OCI-M1 (cell line): ENCODE results near the gene L3MBTL3.
A peak's percentile ranks its signal among the peaks of the same experiment; 100 is the strongest.

Experiments
- DNase-seq: peaks from one replicate; lab custom pipeline; 2025; lab: John Stamatoyannopoulos, UW

Gene L3MBTL3

DNA sequence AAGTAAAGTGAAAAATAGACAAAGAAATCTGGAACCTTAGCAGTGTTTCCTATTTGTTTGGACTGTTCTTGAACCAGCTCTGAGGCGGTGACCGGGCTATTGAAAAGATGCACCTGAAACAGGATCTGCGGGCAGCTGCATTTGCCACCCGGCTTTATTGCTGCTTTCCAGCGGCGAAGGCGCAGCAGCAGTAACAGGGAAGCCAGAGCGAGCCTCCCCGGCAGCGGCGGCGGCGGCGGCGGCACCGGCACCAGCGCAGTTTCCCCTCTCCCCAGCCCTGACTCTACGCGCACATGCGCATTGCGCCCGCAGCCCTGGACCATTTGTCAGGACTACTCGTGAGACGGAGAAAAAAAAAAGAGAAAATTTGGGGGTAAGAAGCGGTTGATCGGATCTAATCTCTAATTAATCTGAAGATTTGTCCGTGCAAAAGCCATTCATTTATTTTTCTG is at the start of gene L3MBTL3:
Gene L3MBTL3 (plus strand): TSS at position 290 of the 452 bp plus-strand sequence. CDS start 24,119 bp downstream, outside the sequence.
- peak; percentile 84 for DNase-seq

DNA sequence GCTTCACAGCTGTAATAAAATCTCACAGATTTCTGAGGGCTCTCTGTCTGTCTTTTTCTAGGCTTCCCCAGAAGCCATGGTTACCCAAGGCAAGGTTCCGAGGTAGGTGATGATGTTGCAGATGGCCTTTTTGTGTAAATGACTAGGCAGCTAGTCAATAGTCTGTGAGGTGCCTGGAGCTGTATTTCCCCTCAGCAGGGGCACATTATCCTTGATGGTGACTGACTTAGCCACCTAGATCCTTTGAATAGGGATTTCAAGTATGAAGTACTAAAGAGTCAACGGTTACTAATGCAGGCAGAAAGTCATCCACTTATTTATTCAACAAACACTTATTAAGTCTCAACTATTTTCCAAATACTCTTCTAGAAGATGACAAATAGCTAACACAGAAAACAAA is 49.3 kb upstream of the L3MBTL3 start:
- no peak for DNase-seq

DNA sequence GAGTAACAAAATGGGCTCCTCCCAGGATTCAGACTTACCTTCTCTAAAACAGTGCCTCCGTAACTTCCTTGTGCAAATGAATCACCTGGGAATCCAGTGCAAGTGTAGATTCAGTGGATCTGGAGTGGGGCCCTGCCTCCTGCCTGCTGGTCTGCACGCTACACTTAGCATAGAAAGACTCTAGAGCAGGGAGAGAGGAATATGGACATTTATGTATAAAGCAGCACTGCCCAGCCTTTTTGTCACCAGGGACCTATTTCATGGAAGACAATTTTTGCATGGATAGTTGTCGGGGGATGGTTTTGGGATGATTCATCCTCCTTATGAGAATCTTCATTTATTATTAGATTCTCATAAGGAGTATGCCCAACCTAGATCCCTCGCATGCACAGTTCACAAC is 42.3 kb upstream of the L3MBTL3 start:
- DNase-seq, result no peak

DNA sequence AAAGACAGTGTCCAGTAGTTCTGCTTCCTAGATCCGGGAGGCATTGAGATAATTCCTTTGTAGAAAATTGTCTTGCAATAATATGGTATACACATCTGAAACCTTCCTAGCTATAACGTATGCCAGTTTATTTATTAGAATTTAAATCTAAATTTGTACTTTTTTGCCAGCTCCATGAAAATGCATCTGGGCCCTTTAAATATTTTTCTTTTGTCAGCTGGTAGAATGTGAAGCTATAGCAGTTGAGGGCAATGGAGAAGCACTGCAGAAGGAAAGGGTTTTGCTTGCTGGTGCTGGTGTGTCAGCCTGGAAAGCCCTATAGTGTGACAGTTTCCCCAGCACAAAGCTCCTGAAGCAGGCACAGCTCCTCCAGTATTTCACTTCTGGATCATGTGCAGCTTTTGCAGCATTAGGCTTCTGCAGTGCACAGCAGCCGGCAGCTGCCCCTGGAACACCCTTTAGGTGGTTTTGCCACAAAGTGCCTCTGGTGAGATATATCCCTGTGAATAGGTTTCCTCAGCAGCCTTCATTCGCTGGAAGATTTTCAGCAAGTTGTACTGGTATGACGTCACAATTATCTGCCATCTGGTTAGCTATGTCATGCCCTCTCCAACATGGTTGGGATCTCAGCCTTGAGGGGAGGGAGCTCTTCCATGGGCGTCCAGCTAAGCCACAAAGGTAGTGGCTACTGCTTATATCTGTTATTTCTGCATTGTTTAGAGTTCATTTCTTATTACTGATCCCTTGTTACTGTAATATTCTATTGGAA is 40.0 kb upstream of the L3MBTL3 start:
- no peak for DNase-seq

DNA sequence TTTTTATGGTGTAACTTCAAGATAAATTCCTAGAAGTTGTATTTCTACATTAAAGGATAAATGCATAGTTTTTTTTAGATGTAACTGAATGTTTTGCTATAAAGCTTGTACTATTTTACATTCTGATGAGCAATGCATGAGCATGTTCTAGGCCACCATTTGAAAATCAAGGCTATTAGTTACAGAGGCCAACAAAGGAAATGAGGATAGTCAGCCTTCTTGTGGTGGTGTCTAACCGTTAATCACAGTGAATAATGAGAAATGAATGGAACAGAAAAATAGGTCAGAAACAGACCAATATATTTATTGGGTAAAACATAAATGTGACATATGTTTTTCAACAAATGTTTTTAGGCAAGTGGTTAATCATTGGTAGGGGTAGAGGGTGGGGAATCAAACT is 37.6 kb upstream of the L3MBTL3 start:
- DNase-seq, result no peak

DNA sequence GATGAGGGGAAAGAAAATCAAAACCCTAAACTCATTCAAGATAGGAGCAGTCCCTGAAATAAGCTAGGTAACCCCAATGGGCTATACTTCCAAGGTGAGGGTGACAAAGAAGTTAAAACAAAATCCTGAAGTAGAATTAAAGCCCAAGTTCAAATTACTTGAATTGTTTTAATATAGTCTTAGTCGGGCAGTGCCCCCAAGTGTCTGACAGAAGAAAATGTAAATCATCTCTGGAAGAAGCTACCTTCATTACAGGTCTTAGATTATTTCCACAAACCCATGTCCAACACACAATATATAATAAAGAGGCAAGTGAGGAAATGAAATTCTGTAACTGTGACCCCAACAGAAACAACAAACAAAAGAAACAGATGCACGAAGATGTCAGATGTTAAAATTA is 36.8 kb upstream of the L3MBTL3 start:
- peak; percentile 51 for DNase-seq

DNA sequence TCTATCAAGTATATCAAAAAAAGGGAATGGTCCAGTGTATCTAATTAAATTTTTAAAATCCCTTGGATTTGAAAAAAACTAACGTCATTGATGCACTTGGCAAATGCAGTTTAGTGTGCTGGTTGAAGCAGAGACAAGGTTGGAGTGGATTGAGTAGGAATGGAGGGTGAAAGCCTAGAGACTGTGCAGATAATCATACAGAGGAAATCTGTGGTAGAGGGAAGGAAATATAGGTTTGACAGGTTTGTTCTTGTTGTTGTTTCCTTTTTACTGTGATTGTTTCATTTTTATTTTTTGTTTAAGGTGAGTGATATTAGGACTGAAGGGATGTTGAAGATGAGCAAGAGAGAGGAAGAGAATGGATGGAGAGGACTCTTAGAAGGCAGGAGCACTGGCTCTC is 29.0 kb upstream of the L3MBTL3 start:
- no peak for DNase-seq

DNA sequence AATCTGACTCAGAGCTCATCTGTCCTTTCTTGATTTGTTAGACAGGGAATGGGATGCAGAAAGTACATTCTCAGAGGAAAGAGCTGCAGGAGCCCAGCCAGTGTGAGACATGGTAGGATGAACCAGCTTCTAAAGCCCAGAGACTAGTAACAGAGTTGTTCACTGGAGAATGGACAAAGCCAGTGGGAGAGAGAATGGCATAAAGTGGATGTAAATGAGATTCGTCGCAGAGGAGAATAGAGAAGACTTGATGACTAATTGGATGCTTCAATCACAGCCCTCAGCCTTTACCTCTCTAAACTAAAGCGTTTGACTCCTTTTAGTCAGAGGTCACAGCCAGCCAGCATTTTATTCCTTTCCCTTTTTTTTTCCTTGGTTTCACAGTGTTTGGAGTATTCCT is 25.5 kb upstream of the L3MBTL3 start:
- no peak for DNase-seq

DNA sequence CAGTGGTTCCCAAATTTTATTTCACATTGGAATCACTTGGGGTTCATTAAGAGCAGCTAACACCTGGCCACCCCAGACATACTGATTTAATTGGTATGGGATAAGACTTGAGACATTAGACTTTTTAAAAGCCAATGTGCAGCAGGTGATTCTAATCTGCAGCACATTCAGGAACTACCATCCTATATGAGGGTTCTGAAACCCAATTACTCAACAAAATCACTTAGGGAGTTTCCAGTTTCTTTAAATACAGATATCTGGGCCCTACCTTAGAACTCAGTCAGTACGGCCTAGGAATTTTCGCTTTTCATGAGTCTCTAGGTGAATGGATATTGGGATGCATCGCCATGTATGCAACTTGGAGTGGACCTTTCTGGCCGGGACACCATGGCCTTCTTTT is 24.0 kb upstream of the L3MBTL3 start:
- no peak for DNase-seq

DNA sequence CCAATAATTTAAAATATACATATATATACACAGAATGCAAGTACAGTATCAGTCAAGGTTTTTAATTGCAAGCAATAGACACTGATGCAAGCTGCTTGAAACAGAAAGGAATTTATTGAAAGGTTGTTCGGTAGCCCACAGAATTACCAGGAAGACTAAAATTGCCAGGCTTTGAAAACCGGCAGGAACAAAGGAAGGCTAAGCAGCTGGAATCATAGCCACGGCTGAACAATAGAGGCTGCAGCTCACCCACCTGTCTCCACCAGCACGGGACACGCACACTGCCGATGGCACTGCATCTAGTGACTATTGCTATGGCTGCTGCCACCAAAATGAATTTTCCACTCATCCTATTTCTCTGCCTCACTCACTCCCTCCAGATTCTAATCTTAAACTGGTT is 22.0 kb upstream of the L3MBTL3 start:
- no peak for DNase-seq

DNA sequence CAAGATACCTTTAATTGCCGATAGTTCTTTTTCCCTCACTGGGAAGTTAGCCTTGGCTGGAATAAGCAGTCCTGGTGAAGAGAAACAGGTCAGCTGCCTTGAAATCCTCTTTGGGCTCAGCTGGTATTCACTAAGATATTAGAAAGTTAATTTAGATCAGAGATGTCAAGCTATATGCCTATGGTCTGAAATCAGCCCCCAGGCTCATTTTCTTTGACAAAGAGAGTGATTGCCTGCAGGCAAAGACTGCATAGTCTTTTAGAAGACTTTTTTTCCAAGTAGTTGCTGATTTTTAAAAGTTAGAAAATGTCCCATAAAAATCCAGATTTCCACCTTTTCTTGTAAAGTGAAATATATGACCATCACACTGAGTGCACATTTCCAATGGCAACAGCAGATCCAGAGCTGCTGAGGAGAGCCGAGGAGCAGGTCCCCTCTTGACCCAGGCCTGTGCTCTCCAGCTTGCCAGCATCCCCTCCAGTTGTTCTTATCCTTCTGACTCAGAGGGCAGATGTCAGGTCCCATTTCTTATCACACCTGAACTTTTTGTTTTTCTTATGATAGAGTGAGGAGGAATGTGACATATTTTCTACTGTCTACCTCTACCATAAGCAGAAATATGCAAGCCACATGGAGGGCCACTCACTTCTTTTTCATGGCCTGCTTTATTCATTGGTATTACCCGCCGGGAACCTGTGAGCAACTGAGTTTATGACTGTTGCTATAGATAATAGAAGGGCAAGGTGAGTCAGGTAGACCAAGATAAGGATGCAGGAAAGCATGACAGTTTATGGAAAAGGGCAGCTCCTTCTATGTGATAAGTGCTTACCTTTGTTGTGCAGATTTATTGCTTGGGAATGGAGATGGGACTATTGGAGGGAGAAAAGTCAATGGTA is 17.6 kb upstream of the L3MBTL3 start:
- no peak for DNase-seq

DNA sequence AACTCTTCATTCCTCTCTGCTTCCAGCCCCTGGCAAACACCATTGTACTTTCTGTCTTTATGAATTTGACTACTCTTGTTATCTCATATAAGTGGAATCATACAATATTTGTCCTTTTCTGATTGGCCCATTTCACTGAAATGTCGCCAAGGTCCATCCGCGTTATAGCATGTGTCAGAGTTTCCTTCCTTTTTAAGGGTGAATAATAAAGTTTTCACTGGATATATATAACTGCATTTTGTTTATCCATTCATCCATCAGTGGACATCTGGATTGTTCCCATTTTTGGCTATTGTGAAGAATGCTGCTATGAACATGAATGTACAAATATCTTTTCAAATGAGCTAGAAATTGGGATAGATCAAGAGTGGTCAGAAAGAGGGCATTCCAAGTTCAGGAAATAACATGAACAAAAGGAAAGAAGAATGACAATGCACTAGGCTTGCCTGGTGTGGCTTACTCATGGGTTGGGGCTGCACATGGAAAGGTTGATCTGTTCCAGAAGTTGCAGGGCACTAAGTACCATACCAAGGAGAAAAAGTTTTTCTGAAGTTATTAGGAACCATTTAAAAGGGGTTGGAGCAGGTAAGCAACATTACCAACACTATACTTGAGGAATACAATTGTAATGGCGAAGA is 10.0 kb upstream of the L3MBTL3 start:
- no peak for DNase-seq

DNA sequence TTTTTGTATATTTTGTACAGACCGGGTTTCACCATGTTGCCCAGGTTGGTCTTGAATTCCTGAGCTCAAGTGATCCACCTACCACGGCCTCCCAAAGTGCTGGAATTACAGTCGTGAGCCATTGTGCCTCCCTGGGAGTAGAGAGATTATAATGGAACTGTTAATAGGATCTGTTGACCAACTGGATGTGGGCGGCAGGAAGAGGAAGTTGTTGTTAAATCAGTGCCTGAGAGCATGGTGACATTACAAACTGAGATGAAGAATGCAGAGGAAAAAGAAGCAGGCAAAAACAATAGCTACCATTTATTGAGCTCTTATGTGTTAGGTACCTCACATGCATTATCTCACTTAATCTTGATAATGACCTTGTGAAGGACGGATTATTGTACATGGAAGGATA is 9.2 kb upstream of the L3MBTL3 start:
- peak; percentile 28 for DNase-seq

DNA sequence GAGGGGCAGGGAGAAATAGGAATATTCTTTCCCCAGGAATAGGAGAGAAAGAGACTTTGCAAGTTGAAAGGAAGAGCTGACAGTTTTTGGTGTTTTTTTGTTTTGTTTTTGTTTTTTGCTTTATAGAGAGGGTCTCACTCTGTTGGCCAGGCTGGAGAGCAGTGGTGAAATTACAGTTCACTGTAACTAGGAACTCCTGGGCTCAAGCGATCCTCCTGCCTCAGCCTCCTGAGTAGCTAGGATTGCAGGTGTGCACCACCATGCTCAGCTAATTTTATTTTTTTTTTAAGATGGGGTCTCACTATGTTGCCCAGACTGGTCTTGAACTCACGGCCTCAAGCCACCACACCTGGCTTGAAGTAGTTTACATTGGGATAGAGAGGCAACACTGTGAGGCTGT is 8.0 kb upstream of the L3MBTL3 start:
- no peak for DNase-seq

DNA sequence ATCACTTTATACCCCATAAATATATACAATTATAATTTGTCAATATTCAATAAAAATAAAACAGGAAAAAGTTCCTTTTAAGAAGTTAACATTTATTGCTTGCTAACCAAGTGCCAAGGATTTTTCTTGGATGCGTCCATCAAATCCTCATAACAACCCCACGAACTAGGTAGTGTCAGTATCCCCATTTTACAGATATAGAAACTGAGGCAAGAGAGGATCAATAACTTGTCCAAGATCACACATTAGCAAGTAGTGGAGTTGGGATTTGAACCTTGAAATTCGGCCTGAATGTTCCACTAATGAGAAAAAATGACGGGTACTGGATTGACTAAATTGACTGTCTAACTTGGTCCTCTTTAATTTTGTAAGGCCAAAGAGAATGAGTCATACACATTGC is 5.7 kb upstream of the L3MBTL3 start:
- DNase-seq, result no peak

DNA sequence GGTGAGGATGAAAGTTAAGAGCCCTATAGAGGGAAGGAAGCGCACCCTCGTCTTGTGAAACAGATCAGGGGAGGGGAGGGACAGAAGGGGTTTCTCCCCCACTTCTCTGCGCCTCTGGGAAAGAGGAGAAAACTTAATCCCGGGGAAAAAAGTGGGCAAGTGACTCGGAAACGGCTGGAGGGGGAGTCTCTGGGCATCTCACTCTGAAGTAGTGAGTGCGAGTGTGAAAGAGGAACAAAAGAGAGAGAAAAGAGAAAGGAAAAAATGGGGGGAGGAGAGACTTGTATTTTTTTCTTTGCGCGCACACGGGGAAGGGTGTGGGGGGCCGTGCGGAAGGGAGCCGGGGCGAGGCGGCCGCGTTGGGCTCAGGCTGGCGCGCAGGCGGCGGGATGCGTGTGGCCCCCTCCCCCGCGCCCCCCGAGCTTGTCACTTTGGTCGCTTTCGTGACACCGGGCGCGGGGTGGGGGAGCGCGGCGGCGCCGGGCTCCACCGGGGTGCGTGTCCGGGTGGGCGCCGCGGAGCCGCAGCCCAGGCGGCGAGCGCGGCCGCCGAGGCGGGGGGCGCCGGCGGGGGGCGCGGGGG is 454 bp downstream of the L3MBTL3 start:
- peak; percentile 75 for DNase-seq

DNA sequence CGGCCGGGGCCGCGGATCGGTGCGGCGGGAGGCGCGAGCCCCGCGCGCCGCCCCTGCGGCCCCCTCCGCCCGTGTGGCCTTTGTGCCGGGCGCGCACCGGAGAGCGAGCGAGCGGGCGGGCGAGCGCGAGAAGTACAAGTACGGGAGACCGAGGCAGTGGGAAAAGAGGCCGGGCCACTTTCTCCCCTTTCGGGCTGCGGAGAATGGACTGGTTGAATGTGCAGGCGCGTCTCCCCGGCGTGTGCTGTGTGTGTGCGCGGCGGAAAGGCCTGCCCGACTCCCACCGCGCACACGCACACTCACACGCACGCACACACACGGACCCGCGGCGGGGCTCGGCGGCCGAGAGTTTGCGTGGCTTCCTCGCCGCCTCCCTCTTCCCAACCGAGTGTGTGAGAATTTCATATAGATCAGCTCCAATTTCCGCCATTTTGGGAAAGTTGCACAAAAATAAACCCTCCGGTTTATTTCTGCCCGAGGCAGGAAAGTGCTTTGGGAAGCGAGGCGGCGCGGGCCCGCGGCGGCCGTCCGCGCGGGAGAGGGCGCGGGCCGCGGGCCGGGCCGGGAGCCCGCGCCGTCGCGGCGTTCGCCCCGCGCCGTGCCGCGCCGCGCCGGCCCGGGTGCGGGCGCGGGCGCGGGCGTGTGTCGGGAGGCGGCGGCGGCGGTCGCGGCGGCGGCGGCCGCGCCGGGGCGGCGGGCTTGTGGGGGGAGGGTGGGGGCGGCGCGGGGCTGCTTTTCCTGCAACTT is 1.1 kb downstream of the L3MBTL3 start:
- DNase-seq, result peak; percentile 63

DNA sequence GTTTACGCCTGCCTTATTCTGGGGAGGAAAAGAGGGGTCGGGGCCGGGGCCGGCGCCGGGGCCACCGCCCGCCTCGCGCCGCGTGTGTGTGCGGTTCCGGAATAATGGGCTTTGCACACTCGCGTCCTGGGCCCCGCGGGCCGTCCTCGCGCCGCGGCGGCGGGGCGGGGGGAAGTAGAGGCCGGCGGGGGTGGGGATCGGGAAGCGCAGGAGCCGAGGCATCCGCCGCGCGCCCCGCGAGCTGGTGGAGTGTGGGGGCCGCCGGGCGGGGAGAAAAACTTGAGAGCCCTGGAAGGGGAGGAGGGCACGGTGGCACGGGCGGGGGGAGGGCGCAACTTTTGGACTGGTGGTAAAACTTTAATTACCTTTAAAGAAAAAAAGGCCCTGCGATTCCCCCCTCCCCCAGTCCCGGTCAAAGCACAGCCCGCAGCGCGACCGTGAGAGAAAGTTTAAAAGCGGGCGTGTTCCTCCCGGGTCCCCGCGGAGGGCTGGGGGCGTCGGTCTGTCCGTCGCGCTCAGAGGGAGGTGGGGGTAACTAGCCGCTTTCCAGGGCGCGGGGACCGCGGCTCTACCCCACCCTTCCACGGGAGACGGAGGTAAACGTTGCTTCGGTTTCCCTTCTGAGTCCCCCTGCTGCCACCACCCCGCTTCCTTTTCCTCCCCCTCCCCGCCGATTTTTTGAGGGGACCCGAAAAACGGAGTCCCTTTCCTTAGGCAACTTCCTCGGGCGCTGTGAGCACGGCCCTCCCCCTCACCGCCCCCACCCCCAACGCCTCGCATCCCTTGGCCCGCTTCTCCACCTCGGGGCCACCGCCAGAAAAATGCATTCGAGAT is 1.9 kb downstream of the L3MBTL3 start:
- DNase-seq, result peak; percentile 64

DNA sequence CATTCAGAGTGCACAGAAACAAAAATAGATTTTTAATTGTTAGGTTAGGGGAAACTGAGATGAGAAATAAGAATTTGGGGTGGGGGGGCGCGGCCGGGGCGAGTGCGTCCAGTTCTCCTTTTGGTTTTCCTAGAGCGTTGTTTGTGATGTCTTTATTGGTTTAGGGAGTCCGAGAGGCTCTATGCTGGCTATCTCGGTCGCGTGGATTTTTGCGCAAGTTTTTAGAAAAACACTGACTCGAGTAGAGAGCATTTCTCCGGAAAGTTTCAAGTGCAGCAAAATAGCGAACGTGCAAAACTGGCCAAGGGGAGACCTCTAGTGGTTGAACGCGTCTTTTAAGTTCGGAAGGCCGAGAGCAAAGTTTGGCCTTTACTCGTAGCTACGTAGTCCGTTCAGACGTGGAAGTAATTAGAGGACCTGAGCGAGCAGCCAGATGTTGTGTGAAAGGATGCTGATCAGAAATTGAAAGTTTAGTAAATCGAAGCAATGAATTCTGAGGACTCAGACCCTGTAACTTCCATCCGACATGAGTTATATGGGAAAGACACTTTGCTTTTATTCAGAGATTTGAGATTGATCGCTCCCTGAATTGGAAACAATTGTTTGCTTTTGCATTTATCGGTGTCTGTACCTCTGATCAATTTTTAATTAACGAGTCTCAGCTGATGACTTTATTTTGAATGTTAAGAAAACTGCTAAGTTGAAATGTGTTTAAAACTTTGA is 2.7 kb downstream of the L3MBTL3 start:
- DNase-seq, result peak; percentile 96

DNA sequence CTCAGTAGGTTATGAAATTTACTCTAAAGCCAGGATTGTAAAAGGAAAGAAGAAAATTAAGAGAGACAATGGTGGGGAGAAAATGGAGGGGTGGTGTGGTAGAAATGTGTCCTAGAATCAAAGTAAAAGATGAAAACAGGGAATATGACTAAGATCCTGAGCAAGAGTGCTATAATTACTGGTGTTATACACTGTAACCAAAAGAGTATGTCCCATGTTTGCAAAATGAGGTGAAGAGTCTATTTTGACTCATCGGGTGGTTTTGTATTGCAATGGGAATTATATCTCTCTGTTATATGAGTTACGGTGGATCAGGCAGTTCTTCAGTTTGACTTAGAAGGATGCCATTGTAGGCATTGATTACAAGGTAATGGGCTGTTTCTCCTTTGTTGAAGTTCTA is 8.5 kb downstream of the L3MBTL3 start:
- no peak for DNase-seq
